ENCODE data around the gene CDC42. TPM values are rescaled to one million over a fixed set of nuclear protein-coding genes. Genes with fewer than 3 reads are reported as not detected.
A peak's percentile ranks its signal among the peaks of the same experiment; 100 is the strongest.

The CDC42 gene
- total and polyA plus RNA-seq, 10 donors: 108 to 254 (median 220) TPM

DNA sequence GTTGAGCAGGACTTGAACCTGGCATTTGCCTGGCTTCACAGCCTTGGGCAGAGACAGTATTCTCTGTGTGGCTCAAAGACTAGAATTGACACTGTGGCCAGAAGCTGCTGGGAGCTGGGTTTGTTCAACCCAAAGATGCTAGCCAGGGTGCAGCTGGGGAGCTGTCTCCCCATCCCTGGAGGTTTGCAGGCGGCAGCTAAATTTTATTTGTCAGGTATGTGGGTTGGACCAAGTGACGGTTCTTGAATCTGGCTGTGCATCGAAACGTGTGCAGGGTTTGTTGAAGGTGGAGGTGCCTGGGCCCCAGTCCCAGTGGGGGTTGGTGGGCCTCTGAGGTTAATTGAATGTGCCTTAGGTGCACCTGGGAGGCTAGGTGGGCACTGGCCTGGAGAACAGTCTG is 78.6 kb downstream of the CDC42 start:
- Histone ChIP-seq H3K27me3 (replicated peaks in 1 of 7) (peaks cover 0 to 28% (median 0%) of the 10 kb centered on the region in 7 donors), H3K9me3 (no peaks in the 10 kb centered on the region), H3K4me1 (peaks cover 0 to 18% (median 4%) of the 10 kb centered on the region in 6 donors), H3K36me3 (no peaks in the 10 kb centered on the region), H3K4me3 (no peak overlapping the region), H3K27ac (no peak overlapping the region)
- WGBS, 5 donors: 83 to 98% (median 91%) methylated on average over 4 of the region's 4 CpGs
- intact Hi-C loops (cut with DNase I; ENCODE audit: low total_unique reads): loop anchor here (5.0 to 10.0 kb wide), 3 partner anchors 144 to 511 kb away; partner anchors contain the start of gene C1QC
- TF ChIP-seq, protein P1, sequence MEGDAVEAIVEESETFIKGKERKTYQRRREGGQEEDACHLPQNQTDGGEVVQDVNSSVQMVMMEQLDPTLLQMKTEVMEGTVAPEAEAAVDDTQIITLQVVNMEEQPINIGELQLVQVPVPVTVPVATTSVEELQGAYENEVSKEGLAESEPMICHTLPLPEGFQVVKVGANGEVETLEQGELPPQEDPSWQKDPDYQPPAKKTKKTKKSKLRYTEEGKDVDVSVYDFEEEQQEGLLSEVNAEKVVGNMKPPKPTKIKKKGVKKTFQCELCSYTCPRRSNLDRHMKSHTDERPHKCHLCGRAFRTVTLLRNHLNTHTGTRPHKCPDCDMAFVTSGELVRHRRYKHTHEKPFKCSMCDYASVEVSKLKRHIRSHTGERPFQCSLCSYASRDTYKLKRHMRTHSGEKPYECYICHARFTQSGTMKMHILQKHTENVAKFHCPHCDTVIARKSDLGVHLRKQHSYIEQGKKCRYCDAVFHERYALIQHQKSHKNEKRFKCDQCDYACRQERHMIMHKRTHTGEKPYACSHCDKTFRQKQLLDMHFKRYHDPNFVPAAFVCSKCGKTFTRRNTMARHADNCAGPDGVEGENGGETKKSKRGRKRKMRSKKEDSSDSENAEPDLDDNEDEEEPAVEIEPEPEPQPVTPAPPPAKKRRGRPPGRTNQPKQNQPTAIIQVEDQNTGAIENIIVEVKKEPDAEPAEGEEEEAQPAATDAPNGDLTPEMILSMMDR (IDR thresholded peaks at IDR 0.05 in 8 of 11, conservative IDR thresholded peaks at IDR 0.05 in 3 of 11): no peak
- TF ChIP-seq POLR2A (IDR thresholded peaks at IDR 0.05): no peak
- TF ChIP-seq POLR2AphosphoS5 (IDR thresholded peaks at IDR 0.05): no peak
- DNase-seq: no peak

DNA sequence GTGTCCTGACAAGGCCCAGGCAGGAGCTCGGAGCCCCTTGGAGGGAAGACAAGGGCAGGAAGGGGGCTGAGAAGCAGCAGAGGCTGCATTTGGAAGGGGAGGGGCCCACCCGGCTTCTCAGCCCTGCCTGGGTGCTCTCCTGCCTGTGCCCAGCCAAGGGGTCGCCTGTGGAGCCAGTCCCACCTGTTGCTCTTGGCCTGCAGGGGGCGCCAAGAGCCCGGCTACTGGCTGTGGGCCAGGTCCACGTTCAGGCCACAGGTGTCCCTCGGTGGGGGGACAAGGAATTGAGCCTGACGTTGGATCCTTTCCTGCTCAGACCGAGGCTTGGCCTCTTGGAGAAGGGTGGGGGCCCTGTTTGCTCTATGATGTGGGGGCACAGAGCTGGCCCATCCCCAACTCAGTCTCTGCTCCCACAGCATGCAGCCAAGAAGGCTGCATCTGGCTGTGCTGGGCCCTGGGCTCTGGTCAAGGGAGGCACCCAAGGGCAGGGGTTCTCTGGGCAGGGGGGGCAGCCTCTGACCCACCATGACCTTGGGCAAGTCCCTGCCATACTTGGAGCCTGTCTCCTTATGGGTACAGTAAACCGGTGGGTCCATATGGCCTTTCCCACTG is 79.5 kb downstream of the CDC42 start:
- Histone ChIP-seq H3K9me3 (no peaks in the 10 kb centered on the region), H3K27ac (no peak overlapping the region), H3K27me3 (replicated peaks in 1 of 7) (peaks cover 0 to 36% (median 0%) of the 10 kb centered on the region in 7 donors), H3K4me1 (peaks cover 0 to 18% (median 4%) of the 10 kb centered on the region in 6 donors), H3K36me3 (no peaks in the 10 kb centered on the region), H3K4me3 (no peak overlapping the region)
- peak; percentile 85 for DNase-seq
- intact Hi-C loops (cut with DNase I; ENCODE audit: low total_unique reads): loop anchor here (5.0 to 10.0 kb wide), 3 partner anchors 143 to 510 kb away; partner anchors contain the start of gene C1QC
- TF ChIP-seq, protein P1 (IDR thresholded peaks at IDR 0.05 in 8 of 11, conservative IDR thresholded peaks at IDR 0.05 in 3 of 11): peak; percentile 36 to 89 (median 75)
- TF ChIP-seq POLR2AphosphoS5 (IDR thresholded peaks at IDR 0.05): peak; percentile 13 to 58 (median 39)
- TF ChIP-seq POLR2A (IDR thresholded peaks at IDR 0.05): no peak
- WGBS, 5 donors: 13 to 28% (median 19%) methylated on average over 8 to 10 of the region's 10 CpGs

DNA sequence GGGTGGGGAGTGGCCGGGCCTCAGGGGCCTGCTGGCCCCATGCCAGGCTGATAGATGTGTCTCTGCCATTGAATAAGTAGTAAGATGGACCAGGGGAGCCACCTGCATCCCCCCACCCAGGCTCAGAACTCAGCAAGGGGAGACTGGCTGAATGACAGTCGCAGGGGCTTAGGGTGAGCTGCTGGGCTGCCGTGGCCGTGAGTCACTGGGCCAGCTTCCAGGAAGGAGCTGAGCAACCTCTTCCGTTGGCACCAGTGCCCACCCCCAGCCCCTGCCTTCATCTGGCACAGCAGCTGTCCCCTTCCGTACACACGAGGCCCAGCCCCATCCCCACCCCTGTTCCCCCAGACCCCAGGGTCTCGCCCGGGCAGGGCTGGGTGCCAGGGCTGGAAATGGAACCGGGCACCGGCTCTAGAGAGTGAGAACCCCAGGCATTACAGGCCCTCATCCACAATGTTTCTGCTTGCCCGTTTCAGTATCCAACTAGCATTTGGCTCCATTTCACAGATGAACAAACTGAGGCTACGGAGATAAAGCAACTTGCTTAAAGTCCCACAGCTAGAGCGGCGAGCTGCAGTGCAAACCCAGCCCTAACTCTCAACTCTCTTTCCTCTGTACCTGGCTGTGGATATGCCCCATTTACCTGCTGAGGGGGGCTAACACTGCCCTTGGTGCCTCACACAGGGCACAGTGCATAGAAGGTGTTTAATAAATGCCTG is 80.2 kb downstream of the CDC42 start:
- H3K27ac ChIP-seq: no peak overlapping the region
- WGBS, 5 donors: 70 to 79% (median 75%) methylated on average over 14 to 15 of the region's 15 CpGs
- TF ChIP-seq POLR2AphosphoS5 (IDR thresholded peaks at IDR 0.05): no peak
- TF ChIP-seq, protein P1 (IDR thresholded peaks at IDR 0.05 in 8 of 11, conservative IDR thresholded peaks at IDR 0.05 in 3 of 11): no peak
- H3K4me3 ChIP-seq: no peak overlapping the region
- no peak for DNase-seq
- no peaks in the 10 kb centered on the region for H3K36me3 ChIP-seq
- intact Hi-C loops (cut with DNase I; ENCODE audit: low total_unique reads): loop anchor here (5.0 to 10.0 kb wide), 3 partner anchors 142 to 510 kb away; partner anchors contain the start of gene C1QC
- no peaks in the 10 kb centered on the region for H3K9me3 ChIP-seq
- peaks cover 0 to 16% (median 4%) of the 10 kb centered on the region in 6 donors for H3K4me1 ChIP-seq
- peaks cover 0 to 37% (median 0%) of the 10 kb centered on the region in 7 donors for H3K27me3 ChIP-seq (replicated peaks in 1 of 7)

All from spleen (tissue), 11 donors.